Parathyroid adenoma (tissue), 2 donors: ENCODE results near the gene MAN1A1.

Source experiments
- H2AFZ ChIP-seq: fragments of 300-600 bp; sonication (generic); one replicate; pipeline ENCODE4 v1.7.0; 2017; ENCODE audit warnings: antibody characterized with exemption, mild to moderate bottlenecking
- H3K27ac ChIP-seq: fragments of 300-600 bp; sonication (generic); one replicate; pipeline ENCODE4 v1.7.0; 2017
- H3K27me3 ChIP-seq: fragments of 300-600 bp; sonication (generic); one replicate; pipeline ENCODE4 v1.7.0; 2017; ENCODE audit warnings: low read length; ENCODE audit not compliant: control insufficient read depth, insufficient read depth
- H3K36me3 ChIP-seq: fragments of 300-600 bp; sonication (generic); one replicate; pipeline ENCODE4 v1.7.0; 2017; ENCODE audit warnings: low read length; ENCODE audit not compliant: control insufficient read depth, insufficient read depth
- H3K4me1 ChIP-seq: fragments of 300-600 bp; sonication (generic); one replicate; pipeline ENCODE4 v1.7.0; 2017; ENCODE audit warnings: control low read depth
- H3K4me2 ChIP-seq: fragments of 300-600 bp; sonication (generic); one replicate; pipeline ENCODE4 v1.7.0; 2017; ENCODE audit warnings: low read length
- H3K4me3 ChIP-seq: fragments of 300-600 bp; sonication (generic); one replicate; pipeline ENCODE4 v1.7.0; 2017; ENCODE audit warnings: low read depth, low read length
- H3K79me2 ChIP-seq: fragments of 300-600 bp; sonication (generic); one replicate; pipeline ENCODE4 v1.7.0; 2017; ENCODE audit warnings: control low read depth
- H3K9ac ChIP-seq: fragments of 300-600 bp; sonication (generic); one replicate; pipeline ENCODE4 v1.7.0; 2017; ENCODE audit warnings: mild to moderate bottlenecking
- H3K9me3 ChIP-seq: fragments of 300-600 bp; sonication (generic); one replicate; pipeline ENCODE4 v1.7.0; 2017; ENCODE audit warnings: low read length; ENCODE audit not compliant: control insufficient read depth
- CTCF ChIP-seq: fragments of 300-600 bp; sonication (generic); IDR thresholded peaks from one replicate; pipeline ENCODE4 v1.7.0; 2017; ENCODE audit warnings: antibody characterized with exemption, mild to moderate bottlenecking
- donor health status: primary hyperparathyroidism.

Gene MAN1A1

GRCh38 chr6:119317007-119317406 lies 32.6 kb downstream of the MAN1A1 start:
- Histone ChIP-seq H3K4me1 (no peaks in the 10 kb centered on the region), H3K4me3 (no peak overlapping the region), H3K4me2 (no peak overlapping the region), H3K36me3 (no peaks in the 10 kb centered on the region), H3K79me2 (no peaks in the 10 kb centered on the region), H2AFZ (no peak overlapping the region), H3K9ac (no peak overlapping the region), H3K27me3 (no peaks in the 10 kb centered on the region), H3K9me3 (no peaks in the 10 kb centered on the region), H3K27ac (no peak overlapping the region)
- no peak for TF ChIP-seq CTCF

- Histone ChIP-seq H3K27me3 (no peaks in the 10 kb centered on the region), H3K4me2 (no peak overlapping the region), H3K79me2 (no peaks in the 10 kb centered on the region), H3K27ac (no peak overlapping the region), H2AFZ (no peak overlapping the region), H3K36me3 (no peaks in the 10 kb centered on the region), H3K9me3 (no peaks in the 10 kb centered on the region), H3K4me1 (no peaks in the 10 kb centered on the region), H3K4me3 (no peak overlapping the region), H3K9ac (no peak overlapping the region)
- no peak for TF ChIP-seq CTCF
These were observed 34.7 kb downstream of the MAN1A1 start for GRCh38 chr6:119314885-119315272.

GRCh38 chr6:119313937-119314884 lies 35.4 kb downstream of the MAN1A1 start:
- no peaks in the 10 kb centered on the region for H3K36me3 ChIP-seq
- H3K4me1 ChIP-seq, result no peaks in the 10 kb centered on the region
- no peak overlapping the region for H3K27ac ChIP-seq
- no peak overlapping the region for H3K9ac ChIP-seq
- no peaks in the 10 kb centered on the region for H3K27me3 ChIP-seq
- H2AFZ ChIP-seq, result no peak overlapping the region
- H3K4me3 ChIP-seq, result no peak overlapping the region
- H3K9me3 ChIP-seq, result no peaks in the 10 kb centered on the region
- H3K79me2 ChIP-seq, result no peaks in the 10 kb centered on the region
- no peak for TF ChIP-seq CTCF
- no peak overlapping the region for H3K4me2 ChIP-seq

GRCh38 chr6:119312875-119313338 lies 36.7 kb downstream of the MAN1A1 start:
- Histone ChIP-seq H3K79me2 (no peaks in the 10 kb centered on the region), H2AFZ (no peak overlapping the region), H3K9ac (no peak overlapping the region), H3K4me3 (no peak overlapping the region), H3K36me3 (no peaks in the 10 kb centered on the region), H3K4me1 (peaks cover 3% of the 10 kb centered on the region), H3K27me3 (no peaks in the 10 kb centered on the region), H3K4me2 (no peak overlapping the region), H3K27ac (peak overlapping the region; percentile 17), H3K9me3 (no peaks in the 10 kb centered on the region)
- no peak for TF ChIP-seq CTCF
